ENCODE results near the gene MT2A.

- TF ChIP-seq, protein P1, sequence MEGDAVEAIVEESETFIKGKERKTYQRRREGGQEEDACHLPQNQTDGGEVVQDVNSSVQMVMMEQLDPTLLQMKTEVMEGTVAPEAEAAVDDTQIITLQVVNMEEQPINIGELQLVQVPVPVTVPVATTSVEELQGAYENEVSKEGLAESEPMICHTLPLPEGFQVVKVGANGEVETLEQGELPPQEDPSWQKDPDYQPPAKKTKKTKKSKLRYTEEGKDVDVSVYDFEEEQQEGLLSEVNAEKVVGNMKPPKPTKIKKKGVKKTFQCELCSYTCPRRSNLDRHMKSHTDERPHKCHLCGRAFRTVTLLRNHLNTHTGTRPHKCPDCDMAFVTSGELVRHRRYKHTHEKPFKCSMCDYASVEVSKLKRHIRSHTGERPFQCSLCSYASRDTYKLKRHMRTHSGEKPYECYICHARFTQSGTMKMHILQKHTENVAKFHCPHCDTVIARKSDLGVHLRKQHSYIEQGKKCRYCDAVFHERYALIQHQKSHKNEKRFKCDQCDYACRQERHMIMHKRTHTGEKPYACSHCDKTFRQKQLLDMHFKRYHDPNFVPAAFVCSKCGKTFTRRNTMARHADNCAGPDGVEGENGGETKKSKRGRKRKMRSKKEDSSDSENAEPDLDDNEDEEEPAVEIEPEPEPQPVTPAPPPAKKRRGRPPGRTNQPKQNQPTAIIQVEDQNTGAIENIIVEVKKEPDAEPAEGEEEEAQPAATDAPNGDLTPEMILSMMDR (IDR thresholded peaks at IDR 0.05), result no peak
- TF ChIP-seq POLR2A (IDR thresholded peaks at IDR 0.05; ENCODE audit: low read depth) (no peak), POLR2AphosphoS5 (IDR thresholded peaks at IDR 0.05) (no peak), EP300 (IDR thresholded peaks at IDR 0.05) (no peak)
These were observed 2.9 kb upstream of the MT2A start for GRCh38 chr16:56605475-56605874.
